Loucy (cell line): Measurements from ENCODE around the gene CAMK2G.

Experiments
- CTCF ChIP-seq: fragments of 200-600 bp; sonication (generic); conservative IDR thresholded peaks from 2 replicates; pipeline ENCODE4 v1.5.1; 2014; ENCODE audit warnings: mild to moderate bottlenecking, antibody characterized with exemption, low read length
- EZH2phosphoT487 ChIP-seq: fragments of 200-600 bp; IDR thresholded peaks from 2 replicates; pipeline ENCODE4 v1.6.1; 2018; ENCODE audit warnings: antibody characterized with exemption, mild to moderate bottlenecking, moderate library complexity, borderline replicate concordance

- TF ChIP-seq CTCF = no peak
- TF ChIP-seq EZH2phosphoT487 = no peak
Measured at GRCh38 chr10:73873142-73873837, 1.1 kb downstream of the CAMK2G start.
